NK-92 treated with Interleukin-12 subunit alpha and Interleukin-12 subunit beta, amount 100 ng/mL, for 24 hours (cell line): ENCODE results near the gene CHRNA10.
"Not testable (repeated sequence)": the region's sequence is repeated elsewhere in the genome, so short reads cannot be mapped to it uniquely, and the experiment has no call there.

ENCODE experiments used
- DNase-seq: peaks from one replicate; lab custom pipeline; 2025; lab: John Stamatoyannopoulos, UW

CHRNA10 gene

DNA sequence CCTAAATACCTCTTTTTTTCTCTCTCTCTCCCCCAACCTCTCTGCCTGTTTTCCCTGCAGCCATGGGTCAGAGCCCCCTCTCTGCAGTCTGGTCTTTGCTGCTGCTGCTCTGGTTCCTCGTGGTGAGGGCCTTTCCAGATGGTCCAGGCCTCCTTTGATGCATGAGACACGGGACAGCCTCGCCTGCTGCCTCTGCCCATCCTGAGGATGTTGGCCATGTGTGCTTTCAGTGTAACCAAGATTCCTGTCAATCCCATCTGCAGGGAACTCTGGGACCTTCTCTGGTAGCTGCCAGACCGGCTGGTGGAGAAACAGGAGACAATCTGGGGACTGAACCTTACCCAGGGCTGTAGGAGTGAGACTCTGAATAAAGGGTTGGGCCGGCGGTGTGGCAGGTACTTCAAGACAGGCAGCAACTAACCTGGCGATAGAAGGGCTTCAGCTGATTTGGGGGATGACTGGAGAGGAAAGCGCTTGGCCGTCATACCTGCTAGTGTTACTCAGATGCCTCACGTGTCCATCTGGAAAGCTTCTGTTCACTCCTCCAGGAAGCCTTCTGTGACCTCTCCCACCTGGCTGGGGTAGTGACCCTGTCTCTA is 7.1 kb downstream of the CHRNA10 start:
- no peak for DNase-seq

DNA sequence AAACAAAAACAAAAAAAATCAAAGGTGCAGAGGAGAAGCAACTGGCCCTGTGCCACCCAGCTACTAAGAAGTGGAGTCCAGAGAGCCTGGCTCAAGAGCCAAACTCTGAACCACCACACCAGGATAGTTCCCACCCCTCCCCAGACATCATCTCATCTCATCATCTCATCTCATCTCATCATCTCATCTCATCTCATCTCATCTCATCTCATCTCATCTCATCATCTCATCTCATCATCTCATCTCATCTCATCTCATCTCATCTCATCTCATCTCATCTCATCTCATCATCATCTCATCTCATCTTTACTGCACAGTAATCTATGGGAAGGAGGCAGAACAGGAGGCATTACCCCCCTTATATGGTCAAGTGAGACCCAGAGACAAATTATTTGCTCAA is 8.3 kb downstream of the CHRNA10 start:
- DNase-seq, result no peak

DNA sequence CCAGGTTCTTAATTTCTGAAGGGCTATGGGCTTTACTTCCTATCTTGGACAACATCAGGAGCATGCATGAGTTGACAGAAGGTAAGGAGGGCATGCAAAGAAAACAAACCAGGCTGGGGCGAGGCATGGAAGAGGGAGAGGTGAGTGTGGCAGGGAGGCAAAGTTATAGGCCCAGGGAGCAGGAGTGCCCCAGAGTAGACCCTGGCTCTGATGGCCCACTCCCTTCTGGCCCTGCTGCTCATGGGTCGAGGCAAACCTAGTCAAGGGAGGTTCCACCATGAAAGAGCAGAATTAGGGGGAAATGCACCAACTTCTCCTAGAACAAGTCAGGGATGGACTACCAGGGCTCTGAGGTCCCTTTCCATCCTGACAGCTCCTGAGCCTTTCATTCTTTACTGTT is 10.2 kb downstream of the CHRNA10 start:
- no peak for DNase-seq

DNA sequence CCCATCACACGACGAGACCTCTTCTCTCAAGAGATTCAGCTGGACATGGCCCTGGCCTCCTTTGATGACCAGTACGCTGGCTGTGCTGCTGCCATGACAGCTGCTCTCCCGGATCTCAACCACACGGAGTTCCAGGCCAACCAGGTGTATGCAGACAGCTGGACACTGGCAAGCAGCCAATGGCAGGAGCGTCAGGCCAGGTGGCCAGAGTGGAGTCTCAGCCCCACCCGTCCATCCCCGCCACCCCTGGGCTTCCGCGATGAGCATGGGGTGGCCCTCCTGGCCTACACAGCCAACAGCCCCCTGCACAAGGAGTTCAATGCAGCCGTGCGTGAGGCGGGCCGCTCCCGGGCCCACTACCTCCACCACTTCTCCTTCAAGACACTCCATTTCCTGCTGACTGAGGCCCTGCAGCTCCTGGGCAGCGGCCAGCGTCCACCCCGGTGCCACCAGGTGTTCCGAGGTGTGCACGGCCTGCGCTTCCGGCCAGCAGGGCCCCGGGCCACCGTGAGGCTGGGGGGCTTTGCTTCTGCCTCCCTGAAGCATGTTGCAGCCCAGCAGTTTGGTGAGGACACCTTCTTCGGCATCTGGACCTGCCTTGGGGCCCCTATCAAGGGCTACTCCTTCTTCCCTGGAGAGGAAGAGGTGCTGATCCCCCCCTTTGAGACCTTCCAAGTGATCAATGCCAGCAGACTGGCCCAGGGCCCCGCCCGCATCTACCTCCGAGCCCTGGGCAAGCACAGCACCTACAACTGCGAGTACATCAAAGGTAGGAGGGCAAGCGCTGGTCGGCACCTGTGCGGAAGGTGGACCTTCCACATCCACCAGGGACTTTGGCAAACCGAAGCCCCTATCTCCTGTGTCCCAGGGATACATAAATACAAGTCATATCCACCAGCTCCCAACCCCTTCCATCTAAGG is 11.3 kb downstream of the CHRNA10 start:
- no peak for DNase-seq

DNA sequence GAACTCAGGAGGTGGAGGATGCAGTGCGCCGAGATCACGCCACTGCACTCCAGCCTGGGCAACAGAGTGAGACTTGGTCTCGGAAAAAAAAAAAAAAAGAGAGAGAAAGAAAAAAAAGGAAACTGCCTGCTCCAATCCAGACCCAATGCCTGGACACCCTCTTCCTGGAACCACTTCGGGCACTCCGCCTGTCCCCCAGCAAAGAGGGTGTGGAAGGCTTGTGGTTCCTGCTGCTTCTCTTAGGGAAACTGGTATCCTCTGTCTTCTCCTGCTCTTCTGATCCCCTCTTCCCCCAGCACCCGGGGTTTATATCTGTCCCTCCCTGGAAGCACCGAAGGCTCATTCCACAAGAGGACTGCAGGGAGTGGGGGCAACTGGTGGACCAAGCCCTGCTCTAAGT is 12.9 kb downstream of the CHRNA10 start:
- DNase-seq, result no peak

DNA sequence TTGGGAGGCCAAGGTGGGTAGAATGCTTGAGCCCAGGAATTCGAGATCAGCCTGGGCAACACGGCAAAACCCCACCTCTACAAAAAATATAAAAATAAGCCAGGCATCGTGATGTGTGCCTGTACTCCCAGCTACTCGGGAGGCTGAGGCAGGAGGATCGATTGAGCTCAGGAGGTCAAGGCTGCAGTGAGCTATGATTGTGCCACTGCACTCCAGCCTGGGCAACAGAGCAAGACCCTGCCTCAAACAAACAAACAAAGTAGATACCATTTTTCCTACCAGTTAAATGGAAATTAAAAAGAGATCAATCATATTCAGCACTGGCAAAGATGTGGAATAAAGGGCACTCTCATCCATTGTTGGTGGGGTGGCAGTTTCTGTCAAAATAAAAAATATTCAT is 13.9 kb downstream of the CHRNA10 start:
- not testable (repeated sequence) for DNase-seq

DNA sequence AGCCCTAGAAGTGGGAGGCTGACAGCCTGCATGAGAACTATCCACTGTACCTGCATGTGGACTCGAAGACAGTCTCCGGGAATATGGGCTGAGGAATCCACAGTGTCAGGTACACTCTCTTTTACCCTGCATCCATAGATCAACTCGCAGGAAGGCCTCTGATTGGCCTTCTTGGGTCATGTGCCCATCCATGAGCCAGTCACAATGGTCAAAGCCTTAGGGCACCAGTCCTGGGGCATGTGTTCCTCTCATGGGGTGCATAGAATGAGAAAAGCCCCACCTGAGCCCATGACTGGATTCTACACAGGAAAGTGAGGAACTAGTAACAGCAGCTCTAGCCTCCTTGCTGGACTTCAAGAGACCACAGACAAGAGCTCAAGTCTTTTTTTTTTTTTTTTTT is 15.6 kb downstream of the CHRNA10 start:
- no peak for DNase-seq

DNA sequence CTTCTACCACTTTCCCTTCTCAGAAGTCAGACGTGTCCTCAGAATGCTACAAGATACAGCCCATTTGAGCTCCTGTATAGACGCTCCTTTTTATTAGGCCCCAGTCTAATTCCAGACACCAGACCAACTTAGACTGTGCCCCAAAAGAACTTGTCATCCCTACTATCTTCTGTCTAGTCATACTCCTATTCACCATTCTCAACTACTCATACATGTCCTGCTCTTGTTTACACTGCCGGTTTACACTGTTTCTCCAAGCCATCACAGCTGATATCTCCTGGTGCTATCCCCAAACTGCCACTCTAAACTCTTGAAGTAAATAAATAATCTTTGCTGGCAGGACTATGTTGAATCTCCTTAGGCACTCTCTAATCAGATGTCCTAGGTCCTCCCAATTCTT is 18.7 kb downstream of the CHRNA10 start:
- not testable (repeated sequence) for DNase-seq

DNA sequence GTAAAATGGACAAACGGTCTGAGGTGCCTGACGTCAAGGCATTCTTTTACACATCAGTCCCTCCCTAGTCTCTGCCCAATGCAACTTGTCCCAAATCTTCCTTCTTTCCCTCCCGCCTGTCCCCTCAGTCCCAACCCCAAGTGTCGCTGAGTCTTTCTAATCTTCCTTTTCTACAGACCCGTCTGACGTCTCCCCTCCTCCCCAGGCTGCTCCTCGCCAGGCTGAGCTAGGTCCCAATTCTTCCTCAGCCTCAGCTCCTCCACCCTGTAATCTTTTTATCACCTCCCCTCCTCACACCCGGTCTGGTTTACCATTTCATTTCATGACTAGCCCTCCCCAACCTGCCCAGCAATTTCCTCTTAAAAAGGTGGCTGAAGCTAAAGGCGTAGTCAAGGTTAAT is 21.8 kb downstream of the CHRNA10 start:
- not testable (repeated sequence) for DNase-seq

DNA sequence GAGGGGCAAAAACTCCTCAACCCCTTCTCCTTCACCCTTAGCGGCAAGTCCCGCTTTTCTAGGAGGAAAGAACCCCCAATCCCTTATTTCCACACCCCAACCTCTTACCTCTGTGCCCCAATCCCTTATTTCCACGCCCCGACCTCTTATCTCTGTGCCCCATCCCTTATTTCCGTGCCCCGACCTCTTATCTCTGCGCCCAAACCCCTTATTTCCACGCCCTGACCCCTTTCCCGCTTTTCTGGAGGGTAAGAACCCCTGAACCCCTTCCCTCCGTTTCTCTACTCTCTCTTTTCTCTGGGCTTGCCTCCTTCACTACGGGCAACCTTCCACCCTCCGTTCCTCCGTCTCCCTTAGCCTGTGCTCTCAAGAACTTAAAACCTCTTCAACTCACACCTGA is 22.3 kb downstream of the CHRNA10 start:
- not testable (repeated sequence) for DNase-seq

DNA sequence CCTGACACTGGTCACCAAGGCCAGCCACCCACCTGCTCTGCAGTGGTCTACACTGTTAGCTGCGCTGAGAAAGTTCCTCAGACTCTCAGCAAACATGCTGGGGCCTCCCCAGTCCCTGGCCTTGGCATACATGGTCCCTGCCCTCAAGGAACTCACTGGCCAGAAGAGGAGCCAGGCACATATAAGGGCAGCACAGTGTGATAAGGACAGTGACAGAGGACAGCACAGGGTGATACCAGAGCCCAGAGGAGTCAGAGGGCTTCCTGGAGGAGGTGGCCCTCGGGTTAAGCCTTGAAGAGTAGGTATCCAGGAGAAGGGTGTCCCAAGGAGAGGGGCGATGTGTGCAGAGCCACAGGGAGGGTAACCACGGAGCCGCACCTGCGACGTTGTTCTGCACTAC is 25.6 kb downstream of the CHRNA10 start:
- no peak for DNase-seq

DNA sequence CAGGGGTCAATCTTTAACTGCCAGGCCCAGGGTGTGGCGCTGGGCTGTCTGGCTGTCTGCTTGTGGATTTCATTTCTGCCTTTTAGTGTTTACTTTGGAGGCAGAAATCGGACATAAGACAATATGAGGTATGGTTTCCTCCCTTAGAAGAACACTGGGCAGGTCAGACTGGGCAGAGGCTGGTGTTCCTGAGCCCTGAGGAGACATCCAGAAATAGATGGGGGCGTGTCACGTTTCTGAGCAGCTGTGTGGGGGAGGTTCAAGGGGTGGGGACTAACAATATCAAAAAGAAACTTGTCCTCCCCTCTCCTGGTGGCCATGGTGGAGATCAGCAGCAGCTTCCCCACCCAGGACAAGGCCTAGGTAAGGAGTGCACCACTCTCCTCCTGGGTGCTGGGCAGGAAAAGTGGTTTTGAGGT is 26.4 kb downstream of the CHRNA10 start, which contains the start of gene ART1:
TSS of gene ART1 (plus strand) at position 312 of the 419 bp plus-strand sequence. CDS start 14,086 bp downstream, outside the sequence.
- no peak for DNase-seq

DNA sequence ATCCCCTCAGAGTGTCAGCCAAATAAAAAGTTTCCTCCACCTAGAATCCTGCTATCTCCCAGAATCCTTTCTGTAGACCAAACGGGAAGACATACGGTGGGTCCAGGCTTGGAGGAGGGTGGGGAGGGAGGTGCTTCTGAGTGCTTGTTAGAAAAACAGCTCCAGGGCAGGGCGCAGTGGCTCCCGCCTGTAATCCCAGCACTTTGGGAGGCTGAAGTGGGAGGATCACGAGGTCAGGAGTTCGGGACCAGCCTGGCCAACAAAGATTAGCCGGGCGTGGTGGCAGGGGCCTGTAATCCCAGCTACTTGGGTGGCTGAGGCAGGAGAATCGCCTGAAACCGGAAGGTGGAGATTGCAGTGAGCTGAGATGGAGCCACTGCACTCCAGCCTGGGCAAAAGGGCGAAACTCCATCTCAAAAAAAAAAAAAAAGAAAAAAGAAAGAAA is 28.1 kb downstream of the CHRNA10 start:
- not testable (repeated sequence) for DNase-seq

DNA sequence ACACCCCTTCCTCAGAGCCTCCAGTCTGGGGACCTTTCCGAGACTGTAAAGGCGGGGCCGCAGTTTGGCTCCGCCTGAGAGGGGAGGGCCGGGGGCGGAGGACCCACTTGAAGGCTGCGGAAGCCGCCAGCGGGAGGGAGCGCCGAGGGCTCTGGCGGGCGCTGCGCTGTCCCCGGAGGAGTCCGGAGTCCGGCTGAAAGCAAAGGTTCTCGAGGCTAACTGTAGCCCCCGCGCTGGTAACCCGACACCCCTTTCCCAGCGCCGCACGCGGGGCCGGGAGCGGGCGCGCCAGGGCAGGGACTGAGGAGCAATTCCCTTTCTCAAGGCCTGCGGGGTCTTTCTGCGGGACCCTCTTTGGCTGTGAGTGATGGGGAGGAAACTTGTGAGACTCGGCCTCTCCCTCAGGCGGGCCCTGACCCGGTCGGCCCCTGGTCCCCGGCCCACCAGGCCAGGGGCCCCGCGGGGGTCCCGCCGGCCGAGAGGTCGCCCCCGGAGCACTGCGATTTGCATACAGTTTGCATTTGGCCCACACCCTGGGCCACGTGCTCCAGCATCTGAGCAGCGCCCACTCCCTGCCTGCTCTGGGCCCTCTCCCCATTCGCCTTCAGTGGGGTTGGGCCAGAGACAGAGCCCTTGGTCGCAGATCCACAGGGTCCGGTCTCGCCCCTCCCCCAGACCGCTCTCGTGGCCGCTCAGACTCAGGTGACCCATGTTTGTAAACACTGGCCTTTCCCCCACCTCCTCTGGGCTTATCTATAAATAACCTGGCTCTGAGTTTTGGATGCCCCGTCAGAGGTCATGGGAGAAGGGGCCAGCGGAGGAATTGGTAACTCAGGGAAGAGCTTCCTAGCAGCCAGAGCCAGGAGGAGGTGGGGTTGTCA is 28.9 kb downstream of the CHRNA10 start:
- DNase-seq, result no peak

DNA sequence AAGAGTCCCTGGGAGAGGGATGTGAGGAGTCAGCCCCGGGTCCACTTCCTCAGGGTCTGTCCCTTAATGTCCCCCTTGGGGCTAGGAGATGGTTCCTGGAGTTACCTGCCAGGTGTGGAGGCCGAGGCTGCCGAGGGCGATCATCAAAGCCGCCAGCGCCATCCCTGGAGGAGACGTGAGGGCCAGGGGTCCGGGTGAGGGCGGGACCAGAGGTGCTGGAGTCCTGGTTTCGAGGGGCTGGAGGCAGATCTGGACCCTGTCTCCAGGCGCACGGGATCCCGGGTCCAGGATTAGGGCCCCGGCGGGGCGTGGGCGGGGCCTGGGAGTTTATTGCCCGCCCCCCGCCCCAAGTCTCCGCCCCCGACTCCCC is 29.5 kb downstream of the CHRNA10 start, which contains the start of gene ART5:
TSS of gene ART5 (minus strand) at position 292 of the 370 bp plus-strand sequence. CDS start at position 162, 130 bp downstream.
- DNase-seq, result no peak

DNA sequence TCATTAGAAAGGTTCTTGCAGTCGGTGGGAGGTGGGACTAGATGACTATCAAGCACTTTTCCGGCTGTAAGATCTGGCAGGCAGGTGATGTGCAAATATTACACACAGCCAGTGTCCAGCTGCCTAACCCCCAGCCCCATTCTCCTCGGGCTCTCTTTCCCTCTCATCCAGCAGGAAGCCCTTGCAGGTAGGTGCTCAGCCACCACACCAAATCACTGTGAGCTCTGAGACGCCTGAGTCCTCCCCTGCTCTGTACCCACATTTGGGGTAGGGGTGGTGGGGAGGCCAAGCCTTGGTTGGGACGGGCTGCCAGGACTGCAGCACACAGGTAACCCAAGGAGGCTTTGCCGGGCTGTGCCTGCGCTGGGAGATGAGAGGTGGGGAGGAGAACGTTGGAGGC is 30.0 kb downstream of the CHRNA10 start:
- no peak for DNase-seq

DNA sequence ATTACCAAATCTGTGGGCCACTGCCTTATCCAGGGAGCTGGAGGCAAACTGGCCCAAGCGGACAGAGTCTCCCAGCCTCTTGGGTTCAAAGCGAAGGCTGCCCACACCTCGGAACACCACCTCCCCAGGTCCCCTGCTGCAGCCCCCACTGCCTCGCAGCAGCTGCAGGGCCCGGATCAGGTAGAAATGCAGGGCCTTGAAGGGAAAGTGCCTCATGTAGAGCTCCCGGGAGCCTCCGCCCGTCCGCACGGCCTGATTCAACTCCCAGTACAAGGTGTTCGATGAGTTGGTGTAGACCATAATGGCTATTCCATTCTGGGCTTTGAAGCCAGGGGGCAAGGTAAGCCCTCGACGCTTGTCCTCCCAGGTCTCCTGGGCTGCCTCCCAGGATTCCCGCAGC is 31.3 kb downstream of the CHRNA10 start:
- DNase-seq, result no peak

DNA sequence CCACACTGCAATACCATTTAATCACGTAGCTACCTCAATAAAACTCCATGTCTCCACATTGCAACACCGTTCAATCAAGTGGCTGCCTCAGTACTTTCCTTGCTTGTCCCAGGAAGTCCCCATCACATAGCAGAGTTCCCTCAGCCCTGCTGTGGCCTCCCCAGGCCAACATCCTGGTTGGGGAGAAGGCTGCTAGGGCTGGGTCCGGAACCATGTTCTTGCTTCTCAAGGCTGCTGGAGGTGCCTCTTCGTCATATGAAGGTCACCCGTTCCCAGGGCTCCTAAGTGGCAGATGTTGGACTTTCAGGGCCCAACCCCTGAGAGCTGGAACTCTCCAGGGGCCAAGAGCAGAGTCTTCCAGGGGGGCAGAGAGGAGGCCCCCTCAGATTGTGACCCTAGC is 32.7 kb downstream of the CHRNA10 start:
- no peak for DNase-seq

DNA sequence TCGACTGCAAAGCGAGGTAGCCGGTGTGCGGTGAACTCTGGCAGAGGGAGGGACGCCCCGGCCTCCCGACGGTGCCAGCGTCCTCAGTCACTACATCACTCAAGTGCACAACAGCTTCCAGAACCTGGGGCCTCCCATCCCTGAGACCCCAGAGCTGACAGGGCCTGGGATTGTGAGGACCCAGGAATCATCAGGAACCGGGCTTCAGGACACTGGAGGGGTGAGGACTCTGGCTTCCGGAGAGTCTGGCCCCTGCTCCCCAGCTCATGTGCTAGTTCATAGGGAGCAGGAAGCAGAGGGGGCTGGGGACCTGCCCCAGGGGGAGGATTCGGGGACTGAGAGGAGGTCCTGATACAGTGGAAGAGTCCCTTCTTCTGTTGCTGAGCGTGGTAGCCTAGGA is 34.0 kb downstream of the CHRNA10 start:
- no peak for DNase-seq

DNA sequence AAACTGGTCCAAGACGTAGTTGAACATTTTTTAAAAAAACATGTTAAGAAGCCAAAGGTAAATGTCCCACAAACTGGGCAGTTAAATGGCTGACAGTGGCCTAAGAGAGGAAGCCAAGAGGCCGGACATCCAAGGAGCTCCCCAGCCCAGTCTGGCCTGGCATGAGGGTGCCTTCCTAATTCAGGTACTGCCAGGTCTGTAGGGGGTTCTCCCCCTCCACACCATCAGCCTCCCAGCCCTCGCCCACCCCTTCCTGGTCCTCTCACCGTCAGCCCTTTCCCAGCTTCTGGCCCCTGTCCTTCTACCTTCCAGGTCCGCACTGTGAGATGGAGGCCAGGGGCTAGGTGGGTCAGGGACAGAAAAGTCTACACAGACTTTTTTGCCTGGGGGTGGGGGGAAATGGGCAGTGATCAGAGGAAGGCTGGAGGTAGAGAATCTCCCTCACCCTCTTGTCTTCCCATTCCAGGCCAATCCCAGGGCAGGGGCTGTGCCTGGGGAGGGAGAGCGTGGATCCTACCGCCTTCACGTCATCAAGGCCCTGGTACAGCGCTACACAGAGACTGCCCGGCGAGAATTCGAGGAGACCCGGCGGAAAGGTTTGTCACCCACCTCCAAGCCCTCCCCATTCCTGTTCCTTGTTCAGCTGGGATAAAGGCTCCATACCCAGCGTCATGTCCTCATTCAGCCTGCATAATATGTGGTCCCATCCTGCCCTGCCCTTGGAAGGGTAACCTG is 35.4 kb downstream of the CHRNA10 start:
- no peak for DNase-seq

DNA sequence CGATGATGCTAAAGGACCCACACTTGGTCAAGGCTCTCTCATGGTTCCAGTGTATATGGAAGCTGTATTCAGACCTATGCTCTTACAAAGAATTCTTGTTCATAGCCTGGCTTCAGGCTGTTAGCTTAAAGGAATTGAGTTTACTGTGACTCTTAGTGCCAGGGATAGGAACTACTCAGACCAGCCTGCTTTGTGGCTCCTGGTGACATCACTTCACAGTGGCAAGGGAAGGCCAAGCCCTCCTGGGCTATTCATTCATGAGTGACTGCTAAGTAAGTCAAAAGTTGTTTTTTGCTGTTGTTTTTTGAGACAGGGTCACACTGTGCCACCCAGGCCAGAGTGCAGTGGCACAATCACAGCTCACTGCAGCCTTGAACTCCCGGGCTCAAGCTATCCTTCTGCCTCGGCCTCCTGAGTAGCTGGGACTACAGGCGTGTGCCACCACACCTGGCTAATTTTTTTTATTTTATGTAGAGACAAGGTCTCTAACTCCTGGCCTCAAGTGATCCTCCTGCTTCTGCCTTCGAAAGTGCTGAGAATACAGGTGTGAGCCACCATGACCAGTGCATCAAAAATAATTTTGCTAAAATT is 39.0 kb downstream of the CHRNA10 start:
- no peak for DNase-seq
